Adrenal gland (tissue), 5 donors: ENCODE measurements around the gene CREM.

Experiments
- POLR2A ChIP-seq, 2 donors: fragments of 450-650 bp; IDR thresholded peaks; one replicate each; pipeline ENCODE4 v1.6.1; 2017; ENCODE audit warnings: antibody characterized with exemption in 2 of 2, mild to moderate bottlenecking in 2 of 2, moderate library complexity in 1 of 2
- TF ChIP-seq, protein P1 (sequence below), 6 experiments: fragments of 450-650 bp in 4 of 6; fragments of 200-600 bp in 2 of 6; sonication (generic) in 1 of 6; IDR thresholded peaks; 1 replicate in 5 of 6; 2 replicates in 1 of 6; pipeline versions ENCODE4 v1.5.1 to v1.8.0; 2016 to 2021; ENCODE audit warnings: antibody characterized with exemption in 6 of 6, mild to moderate bottlenecking in 2 of 6, moderate library complexity in 1 of 6
- donor health status: DM: no; HTN: no; CAD: no.

DNA sequence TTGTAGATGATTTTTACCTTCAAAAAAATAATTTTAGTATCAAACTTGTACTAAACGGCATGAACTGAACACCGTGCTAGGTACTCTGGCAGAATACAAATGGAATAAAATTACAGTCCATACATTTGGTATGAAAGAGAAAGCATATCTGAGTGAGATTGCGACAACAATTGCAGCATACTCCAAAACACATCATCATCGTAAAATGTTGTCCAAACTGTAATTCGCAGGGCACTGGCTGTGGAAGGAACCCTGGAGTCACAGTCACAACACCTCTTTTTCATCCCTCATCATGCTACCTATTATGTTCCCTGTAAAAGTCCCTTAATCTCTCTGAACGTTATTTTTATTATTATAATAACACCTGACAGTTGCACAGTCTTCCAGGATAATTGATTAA lies 13.5 kb downstream of the CREM start:
- TF ChIP-seq POLR2A (IDR thresholded peaks at IDR 0.05) = no peak
- TF ChIP-seq, protein P1, sequence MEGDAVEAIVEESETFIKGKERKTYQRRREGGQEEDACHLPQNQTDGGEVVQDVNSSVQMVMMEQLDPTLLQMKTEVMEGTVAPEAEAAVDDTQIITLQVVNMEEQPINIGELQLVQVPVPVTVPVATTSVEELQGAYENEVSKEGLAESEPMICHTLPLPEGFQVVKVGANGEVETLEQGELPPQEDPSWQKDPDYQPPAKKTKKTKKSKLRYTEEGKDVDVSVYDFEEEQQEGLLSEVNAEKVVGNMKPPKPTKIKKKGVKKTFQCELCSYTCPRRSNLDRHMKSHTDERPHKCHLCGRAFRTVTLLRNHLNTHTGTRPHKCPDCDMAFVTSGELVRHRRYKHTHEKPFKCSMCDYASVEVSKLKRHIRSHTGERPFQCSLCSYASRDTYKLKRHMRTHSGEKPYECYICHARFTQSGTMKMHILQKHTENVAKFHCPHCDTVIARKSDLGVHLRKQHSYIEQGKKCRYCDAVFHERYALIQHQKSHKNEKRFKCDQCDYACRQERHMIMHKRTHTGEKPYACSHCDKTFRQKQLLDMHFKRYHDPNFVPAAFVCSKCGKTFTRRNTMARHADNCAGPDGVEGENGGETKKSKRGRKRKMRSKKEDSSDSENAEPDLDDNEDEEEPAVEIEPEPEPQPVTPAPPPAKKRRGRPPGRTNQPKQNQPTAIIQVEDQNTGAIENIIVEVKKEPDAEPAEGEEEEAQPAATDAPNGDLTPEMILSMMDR (IDR thresholded peaks at IDR 0.05) = no peak
